GM12891 (cell line): ENCODE measurements around the gene SHC3.

Experiments
- PAX5 ChIP-seq: IDR thresholded peaks from 2 replicates; pipeline ENCODE4 v1.6.1; 2011; ENCODE audit warnings: low read length, moderate library complexity, mild to moderate bottlenecking; ENCODE audit not compliant: insufficient read depth, severe bottlenecking
- POLR2A ChIP-seq: IDR thresholded peaks from 2 replicates; pipeline ENCODE4 v1.6.1; 2011; ENCODE audit warnings: low read depth, low read length, control low read depth
- POLR2AphosphoS5 ChIP-seq: IDR thresholded peaks from 2 replicates; pipeline ENCODE4 v1.6.1; 2011; ENCODE audit warnings: low read depth, low read length, control low read depth
- POU2F2 ChIP-seq: IDR thresholded peaks from 2 replicates; pipeline ENCODE4 v1.6.1; 2011; ENCODE audit warnings: low read depth, mild to moderate bottlenecking, control low read depth, low read length, moderate library complexity
- SPI1 ChIP-seq: IDR thresholded peaks from 2 replicates; pipeline ENCODE4 v1.6.1; 2011; ENCODE audit warnings: low read depth, low read length, control low read depth
- TAF1 ChIP-seq: IDR thresholded peaks from 2 replicates; pipeline ENCODE4 v1.6.1; 2011; ENCODE audit warnings: low read depth, low read length, control low read depth

DNA sequence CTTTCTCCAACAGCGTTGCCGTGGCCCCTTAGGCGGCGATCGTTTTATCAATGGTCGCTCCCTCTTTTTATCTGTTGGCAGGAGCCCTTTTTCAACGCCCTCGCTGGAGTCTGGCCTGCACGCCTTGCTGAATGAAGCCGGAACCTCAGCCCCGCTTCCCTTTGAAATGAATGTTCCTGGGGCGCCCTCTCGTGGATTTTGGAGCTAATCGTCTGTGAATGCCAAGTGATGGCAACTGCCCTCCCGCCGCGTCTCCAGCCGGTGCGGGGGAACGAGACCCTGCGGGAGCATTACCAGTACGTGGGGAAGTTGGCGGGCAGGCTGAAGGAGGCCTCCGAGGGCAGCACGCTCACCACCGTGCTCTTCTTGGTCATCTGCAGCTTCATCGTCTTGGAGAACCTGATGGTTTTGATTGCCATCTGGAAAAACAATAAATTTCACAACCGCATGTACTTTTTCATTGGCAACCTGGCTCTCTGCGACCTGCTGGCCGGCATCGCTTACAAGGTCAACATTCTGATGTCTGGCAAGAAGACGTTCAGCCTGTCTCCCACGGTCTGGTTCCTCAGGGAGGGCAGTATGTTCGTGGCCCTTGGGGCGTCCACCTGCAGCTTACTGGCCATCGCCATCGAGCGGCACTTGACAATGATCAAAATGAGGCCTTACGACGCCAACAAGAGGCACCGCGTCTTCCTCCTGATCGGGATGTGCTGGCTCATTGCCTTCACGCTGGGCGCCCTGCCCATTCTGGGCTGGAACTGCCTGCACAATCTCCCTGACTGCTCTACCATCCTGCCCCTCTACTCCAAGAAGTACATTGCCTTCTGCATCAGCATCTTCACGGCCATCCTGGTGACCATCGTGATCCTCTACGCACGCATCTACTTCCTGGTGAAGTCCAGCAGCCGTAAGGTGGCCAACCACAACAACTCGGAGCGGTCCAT, 177.4 kb downstream of the SHC3 start:
- no peak for TF ChIP-seq POLR2A
- no peak for TF ChIP-seq POLR2AphosphoS5
- TF ChIP-seq TAF1 = no peak
- TF ChIP-seq POU2F2 = no peak
- TF ChIP-seq PAX5 = no peak
- no peak for TF ChIP-seq SPI1
